H9 (cell line): ENCODE data around the gene AXL. TPM values are rescaled to one million over a fixed set of nuclear protein-coding genes. Genes with fewer than 3 reads are reported as not detected.

Experiments used
- DNase-seq: peaks from one replicate; pipeline ENCODE4 v3.0.0-alpha.2; 2017
- H2AFZ ChIP-seq: one replicate; pipeline ENCODE4 v1.6.1; 2013; ENCODE audit warnings: mild to moderate bottlenecking, low read length, control low read depth, moderate library complexity
- H2AK5ac ChIP-seq: 2 replicates; pipeline ENCODE4 v1.6.1; 2013; ENCODE audit warnings: low read length, control low read depth, mixed read lengths; ENCODE audit not compliant: insufficient read length
- H2BK120ac ChIP-seq: one replicate; pipeline ENCODE4 v1.6.1; 2013; ENCODE audit warnings: low read depth, mild to moderate bottlenecking, low read length, control low read depth, inconsistent platforms; ENCODE audit not compliant: poor library complexity, severe bottlenecking
- H2BK12ac ChIP-seq: 2 replicates; pipeline ENCODE4 v1.6.1; 2013; ENCODE audit warnings: low read length, control low read depth, mixed read lengths, low read depth; ENCODE audit not compliant: insufficient read length
- H2BK15ac ChIP-seq: 2 replicates; pipeline ENCODE4 v1.6.1; 2013; ENCODE audit warnings: low read depth, low read length, control low read depth
- H2BK20ac ChIP-seq: one replicate; pipeline ENCODE4 v1.6.1; 2013; ENCODE audit warnings: low read depth, mild to moderate bottlenecking, low read length, control low read depth, inconsistent platforms; ENCODE audit not compliant: poor library complexity, severe bottlenecking
- H2BK5ac ChIP-seq: 2 replicates; pipeline ENCODE4 v1.6.1; 2013; ENCODE audit warnings: low read length, control low read depth, mixed read lengths; ENCODE audit not compliant: insufficient read length
- H3K14ac ChIP-seq: 2 replicates; pipeline ENCODE4 v1.6.1; 2013; ENCODE audit warnings: low read length, control low read depth; ENCODE audit not compliant: insufficient read depth
- H3K18ac ChIP-seq: 2 replicates; pipeline ENCODE4 v1.6.1; 2013; ENCODE audit warnings: low read depth, mild to moderate bottlenecking, mixed read lengths, low read length, control low read depth; ENCODE audit not compliant: insufficient read length
- H3K23ac ChIP-seq: 2 replicates; pipeline ENCODE4 v1.6.1; 2013; ENCODE audit warnings: low read length, control low read depth, mixed read lengths, low read depth; ENCODE audit not compliant: insufficient read length
- H3K23me2 ChIP-seq: 2 replicates; pipeline ENCODE4 v1.6.1; 2013; ENCODE audit warnings: low read depth, mild to moderate bottlenecking, mixed read lengths, low read length, control low read depth; ENCODE audit not compliant: insufficient read length, poor library complexity, severe bottlenecking
- H3K27ac ChIP-seq: 2 replicates; pipeline ENCODE4 v1.5.1; 2013; ENCODE audit warnings: low read length, control low read depth, mixed read lengths, low read depth; ENCODE audit not compliant: insufficient read length
- H3K27me3 ChIP-seq: 2 replicates; pipeline ENCODE4 v1.6.1; 2013; ENCODE audit warnings: low read length, control low read depth, inconsistent platforms; ENCODE audit not compliant: insufficient read depth
- H3K4ac ChIP-seq: 2 replicates; pipeline ENCODE4 v1.6.1; 2013; ENCODE audit warnings: low read depth, mild to moderate bottlenecking, control low read depth, inconsistent platforms, low read length, moderate library complexity
- H3K4me1 ChIP-seq: 2 replicates; pipeline ENCODE4 v1.6.1; 2013; ENCODE audit warnings: low read length, control low read depth, inconsistent platforms; ENCODE audit not compliant: insufficient read depth
- H3K4me2 ChIP-seq: 2 replicates; pipeline ENCODE4 v1.6.1; 2013; ENCODE audit warnings: low read length, control low read depth, mixed read lengths; ENCODE audit not compliant: insufficient read length, insufficient read depth
- H3K56ac ChIP-seq: 2 replicates; pipeline ENCODE4 v1.6.1; 2013; ENCODE audit warnings: low read depth, mild to moderate bottlenecking, mixed read lengths, low read length, control low read depth; ENCODE audit not compliant: insufficient read length
- H3K79me1 ChIP-seq: 2 replicates; pipeline ENCODE4 v1.6.1; 2013; ENCODE audit warnings: low read depth, mild to moderate bottlenecking, moderate library complexity, low read length, control low read depth, inconsistent platforms; ENCODE audit not compliant: insufficient read depth, poor library complexity, severe bottlenecking
- H3K79me2 ChIP-seq: 2 replicates; pipeline ENCODE4 v1.6.1; 2013; ENCODE audit warnings: low read length, control low read depth, inconsistent platforms; ENCODE audit not compliant: insufficient read depth
- H3K9ac ChIP-seq: 2 replicates; pipeline ENCODE4 v1.6.1; 2013; ENCODE audit warnings: low read length, control low read depth, mixed read lengths; ENCODE audit not compliant: insufficient read length; ENCODE audit errors: extremely low read depth
- H3K9me3 ChIP-seq: one replicate; pipeline ENCODE4 v1.6.1; 2013; ENCODE audit warnings: low read depth, low read length, inconsistent platforms; ENCODE audit not compliant: control insufficient read depth
- H3T11ph ChIP-seq: one replicate; pipeline ENCODE4 v1.6.1; 2013; ENCODE audit warnings: mild to moderate bottlenecking, low read length, control low read depth, inconsistent platforms
- H4K20me1 ChIP-seq: one replicate; pipeline ENCODE4 v1.6.1; 2013; ENCODE audit not compliant: control insufficient read depth, insufficient read length, insufficient read depth
- H4K5ac ChIP-seq: 2 replicates; pipeline ENCODE4 v1.6.1; 2013; ENCODE audit warnings: low read depth, mild to moderate bottlenecking, mixed read lengths, low read length, control low read depth; ENCODE audit not compliant: insufficient read length
- H4K8ac ChIP-seq: replicated peaks from 2 replicates; pipeline ENCODE4 v1.6.1; 2013; ENCODE audit warnings: low read length, control low read depth, mixed read lengths, low read depth; ENCODE audit not compliant: insufficient read length
- H4K91ac ChIP-seq: 2 replicates; pipeline ENCODE4 v1.6.1; 2013; ENCODE audit warnings: low read depth, mild to moderate bottlenecking, moderate library complexity, mixed read lengths, low read length, control low read depth; ENCODE audit not compliant: insufficient read length
- H3K27ac Mint-ChIP-seq, 3 experiments: 2 replicates in 2 of 3; 3 replicates in 1 of 3; pipeline ENCODE4 v1.8.0; 2020 to 2021; ENCODE audit warnings: mixed read lengths in 3 of 3, mild to moderate bottlenecking in 1 of 3, moderate library complexity in 1 of 3
- H3K27me3 Mint-ChIP-seq: 2 replicates; pipeline ENCODE4 v1.8.0; 2021; ENCODE audit warnings: low read depth, mild to moderate bottlenecking, moderate library complexity, mixed read lengths
- H3K36me3 Mint-ChIP-seq, 3 experiments: 2 replicates in 2 of 3; 3 replicates in 1 of 3; pipeline ENCODE4 v1.8.0; 2020 to 2021; ENCODE audit warnings: low read depth in 3 of 3, mixed read lengths in 3 of 3; ENCODE audit not compliant: insufficient read depth in 1 of 3
- H3K4me1 Mint-ChIP-seq, 2 experiments: 2 replicates each; pipeline ENCODE4 v1.8.0; 2020; ENCODE audit warnings: mixed read lengths in 2 of 2
- H3K4me3 Mint-ChIP-seq, 2 experiments: 2 replicates in 1 of 2; 3 replicates in 1 of 2; pipeline ENCODE4 v1.8.0; 2020 to 2021; ENCODE audit warnings: mild to moderate bottlenecking in 2 of 2, mixed read lengths in 2 of 2, moderate library complexity in 1 of 2
- H3K9me3 Mint-ChIP-seq, 2 experiments: 2 replicates in 1 of 2; 3 replicates in 1 of 2; pipeline ENCODE4 v1.8.0; 2020; ENCODE audit warnings: mild to moderate bottlenecking in 2 of 2, mixed read lengths in 2 of 2, moderate library complexity in 1 of 2
- WGBS: extraction: QIAGEN DNeasy Blood & Tissue Kit; methylation state at CpG from one replicate; pipeline ENCODE4 v1.1.7; 2013; ENCODE audit warnings: missing lambda C conversion rate, low lambda C conversion rate, mixed read lengths; ENCODE audit not compliant: insufficient read length; ENCODE audit errors: extremely low coverage; 5-methylcytosine and 5-hydroxymethylcytosine counted together
- total RNA-seq: library from RNA; stranded (reverse); gene quantifications from 2 replicates; pipeline ENCODE4 v1.2.1, GENCODE V29; 2021
- TF ChIP-seq, protein P1 (sequence below): fragments of 200-600 bp; sonication (generic); conservative IDR thresholded peaks from 3 replicates; pipeline ENCODE4 v1.8.0; 2021; ENCODE audit warnings: antibody characterized with exemption, mild to moderate bottlenecking

The AXL gene
- total RNA-seq, 1 experiment from 2014 or later: 29.4 TPM

DNA sequence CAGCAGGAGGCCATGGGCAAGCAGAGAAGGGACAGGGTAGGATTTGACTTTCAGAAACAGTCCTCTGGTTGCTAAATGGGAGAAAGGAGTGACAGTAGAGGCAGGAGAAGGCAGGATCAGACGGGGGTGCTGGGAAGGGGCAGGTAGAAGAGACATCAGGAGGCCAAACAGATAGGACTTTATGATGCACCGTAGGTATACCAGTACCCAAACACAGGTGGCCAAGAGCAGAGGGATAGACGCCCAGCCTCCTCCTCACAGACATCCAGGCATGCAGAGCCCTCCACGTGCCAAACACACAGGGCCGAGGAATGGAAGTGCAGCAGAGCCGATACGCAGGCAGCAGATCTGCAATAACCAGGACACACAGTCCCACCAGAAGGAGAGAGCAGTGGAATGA is 1.3 kb upstream of the AXL start:
- H3K27ac ChIP-seq: no peak overlapping the region
- WGBS: no CpG with 5 or more reads among the region's 7 CpGs
- H3K9ac ChIP-seq: no peak overlapping the region

More for the DNA sequence above, 1.3 kb upstream of the AXL start:
- no peak overlapping the region for H3T11ph ChIP-seq
- no peak overlapping the region for H2BK15ac ChIP-seq
- H3K4me2 ChIP-seq: no peak overlapping the region
- no peak overlapping the region for H2AK5ac ChIP-seq
- Mint-ChIP-seq H3K4me1 (peaks cover 31 to 38% of the 10 kb centered on the region in 2 experiments), H3K4me3 (peak overlapping the region; percentile 10 to 66; a peak in 3 of 5 replicates), H3K36me3 (peaks cover 12 to 18% (median 13%) of the 10 kb centered on the region in 3 experiments), H3K27ac (peak overlapping the region; percentile 20 to 93 (median 22); a peak in 3 of 7 replicates), H3K27me3 (peaks cover 6% of the 10 kb centered on the region), H3K9me3 (peaks cover 0 to 2% of the 10 kb centered on the region in 2 experiments; a peak in 3 of 5 replicates)
- no peak overlapping the region for H2AFZ ChIP-seq
- no peak overlapping the region for H3K56ac ChIP-seq
- no peak overlapping the region for H3K4ac ChIP-seq
- H4K5ac ChIP-seq: no peak overlapping the region
- H3K79me1 ChIP-seq: no peaks in the 10 kb centered on the region
- no peaks in the 10 kb centered on the region for H3K4me1 ChIP-seq
- no peaks in the 10 kb centered on the region for H4K20me1 ChIP-seq
- no peak overlapping the region for H2BK120ac ChIP-seq
- H2BK20ac ChIP-seq: no peak overlapping the region
- DNase-seq: no peak
- H2BK5ac ChIP-seq: no peak overlapping the region
- no peaks in the 10 kb centered on the region for H3K27me3 ChIP-seq
- no peak overlapping the region for H2BK12ac ChIP-seq
- H3K18ac ChIP-seq: no peak overlapping the region
- no peak overlapping the region for H4K91ac ChIP-seq
- peaks cover 11% of the 10 kb centered on the region for H3K23me2 ChIP-seq
- H3K79me2 ChIP-seq: no peaks in the 10 kb centered on the region
- H3K14ac ChIP-seq: peak overlapping the region; percentile 17; the same call in 1 of the 2 replicates
- no peaks in the 10 kb centered on the region for H3K9me3 ChIP-seq
- TF ChIP-seq, protein P1, sequence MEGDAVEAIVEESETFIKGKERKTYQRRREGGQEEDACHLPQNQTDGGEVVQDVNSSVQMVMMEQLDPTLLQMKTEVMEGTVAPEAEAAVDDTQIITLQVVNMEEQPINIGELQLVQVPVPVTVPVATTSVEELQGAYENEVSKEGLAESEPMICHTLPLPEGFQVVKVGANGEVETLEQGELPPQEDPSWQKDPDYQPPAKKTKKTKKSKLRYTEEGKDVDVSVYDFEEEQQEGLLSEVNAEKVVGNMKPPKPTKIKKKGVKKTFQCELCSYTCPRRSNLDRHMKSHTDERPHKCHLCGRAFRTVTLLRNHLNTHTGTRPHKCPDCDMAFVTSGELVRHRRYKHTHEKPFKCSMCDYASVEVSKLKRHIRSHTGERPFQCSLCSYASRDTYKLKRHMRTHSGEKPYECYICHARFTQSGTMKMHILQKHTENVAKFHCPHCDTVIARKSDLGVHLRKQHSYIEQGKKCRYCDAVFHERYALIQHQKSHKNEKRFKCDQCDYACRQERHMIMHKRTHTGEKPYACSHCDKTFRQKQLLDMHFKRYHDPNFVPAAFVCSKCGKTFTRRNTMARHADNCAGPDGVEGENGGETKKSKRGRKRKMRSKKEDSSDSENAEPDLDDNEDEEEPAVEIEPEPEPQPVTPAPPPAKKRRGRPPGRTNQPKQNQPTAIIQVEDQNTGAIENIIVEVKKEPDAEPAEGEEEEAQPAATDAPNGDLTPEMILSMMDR: no peak
- no peak overlapping the region for H3K23ac ChIP-seq
- H4K8ac ChIP-seq: no peak overlapping the region
